ENCODE data around the gene SFXN1.

DNA sequence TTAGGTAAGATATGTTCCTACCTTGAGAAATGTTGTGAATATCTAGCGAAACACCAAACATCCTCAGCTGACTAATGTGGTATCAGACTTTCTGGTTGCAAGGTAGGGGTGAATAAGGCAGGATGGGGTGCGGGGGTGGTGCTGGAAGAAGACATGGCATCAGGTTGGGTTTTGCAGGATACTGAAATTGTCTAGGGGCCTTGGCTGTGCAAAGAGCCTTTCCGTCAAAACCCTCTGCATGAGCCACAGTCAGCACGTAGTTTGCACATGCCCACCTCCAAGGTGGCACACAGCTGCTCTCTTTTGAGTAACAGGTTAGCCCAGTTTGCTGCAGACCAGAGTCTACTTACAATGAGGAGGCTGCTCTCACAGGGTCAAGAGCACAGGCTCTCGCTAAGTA, 42.0 kb downstream of the SFXN1 start:
- TF ChIP-seq, protein P1, sequence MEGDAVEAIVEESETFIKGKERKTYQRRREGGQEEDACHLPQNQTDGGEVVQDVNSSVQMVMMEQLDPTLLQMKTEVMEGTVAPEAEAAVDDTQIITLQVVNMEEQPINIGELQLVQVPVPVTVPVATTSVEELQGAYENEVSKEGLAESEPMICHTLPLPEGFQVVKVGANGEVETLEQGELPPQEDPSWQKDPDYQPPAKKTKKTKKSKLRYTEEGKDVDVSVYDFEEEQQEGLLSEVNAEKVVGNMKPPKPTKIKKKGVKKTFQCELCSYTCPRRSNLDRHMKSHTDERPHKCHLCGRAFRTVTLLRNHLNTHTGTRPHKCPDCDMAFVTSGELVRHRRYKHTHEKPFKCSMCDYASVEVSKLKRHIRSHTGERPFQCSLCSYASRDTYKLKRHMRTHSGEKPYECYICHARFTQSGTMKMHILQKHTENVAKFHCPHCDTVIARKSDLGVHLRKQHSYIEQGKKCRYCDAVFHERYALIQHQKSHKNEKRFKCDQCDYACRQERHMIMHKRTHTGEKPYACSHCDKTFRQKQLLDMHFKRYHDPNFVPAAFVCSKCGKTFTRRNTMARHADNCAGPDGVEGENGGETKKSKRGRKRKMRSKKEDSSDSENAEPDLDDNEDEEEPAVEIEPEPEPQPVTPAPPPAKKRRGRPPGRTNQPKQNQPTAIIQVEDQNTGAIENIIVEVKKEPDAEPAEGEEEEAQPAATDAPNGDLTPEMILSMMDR (conservative IDR thresholded peaks at IDR 0.05; ENCODE audit: low read length): no peak
- TF ChIP-seq EZH2phosphoT487 (IDR thresholded peaks at IDR 0.05; ENCODE audit: borderline replicate concordance): no peak

Data from Loucy (cell line).